Astrocyte (in vitro differentiated cells and primary cell): Measurements from ENCODE around the gene LCLAT1. TPM values are rescaled to one million over a fixed set of nuclear protein-coding genes. Genes with fewer than 3 reads are reported as not detected.

Experiments
- DNase-seq: peaks from one replicate; pipeline ENCODE4 v3.0.0-alpha.2; 2010; ENCODE audit warnings: low read depth
- FAIRE-seq: peaks from 2 replicates; lab custom pipeline; 2011; peaks lifted over from hg19 to GRCh38; lab: Jason Lieb, UNC
- H2AFZ ChIP-seq: 2 replicates; pipeline ENCODE4 v1.6.0; 2012; ENCODE audit warnings: low read depth, low read length, inconsistent platforms
- H3K27ac ChIP-seq: 2 replicates; pipeline ENCODE4 v1.5.1; 2011; ENCODE audit warnings: low read depth, low read length, inconsistent platforms
- H3K27me3 ChIP-seq: 2 replicates; pipeline ENCODE4 v1.6.0; 2011; ENCODE audit warnings: low read length, inconsistent platforms; ENCODE audit not compliant: insufficient read depth
- H3K36me3 ChIP-seq: 2 replicates; pipeline ENCODE4 v1.5.1; 2011; ENCODE audit warnings: low read length, inconsistent platforms; ENCODE audit not compliant: insufficient read depth
- H3K4me1 ChIP-seq: 2 replicates; pipeline ENCODE4 v1.5.1; 2011; ENCODE audit warnings: low read length, inconsistent platforms; ENCODE audit not compliant: insufficient read depth
- H3K4me2 ChIP-seq: 2 replicates; pipeline ENCODE4 v1.6.0; 2012; ENCODE audit warnings: low read length, inconsistent platforms
- H3K4me3 ChIP-seq: 2 replicates; pipeline ENCODE4 v1.5.1; 2011; ENCODE audit warnings: low read depth, mild to moderate bottlenecking, low read length, inconsistent platforms; ENCODE audit not compliant: insufficient read depth
- H3K79me2 ChIP-seq: 2 replicates; pipeline ENCODE4 v1.6.0; 2012; ENCODE audit warnings: mild to moderate bottlenecking, low read length, inconsistent platforms; ENCODE audit not compliant: insufficient read depth
- H3K9ac ChIP-seq: 2 replicates; pipeline ENCODE4 v1.6.0; 2012; ENCODE audit warnings: mild to moderate bottlenecking, low read length, inconsistent platforms
- H3K9me3 ChIP-seq: 2 replicates; pipeline ENCODE4 v1.5.1; 2012; ENCODE audit warnings: low read depth, mild to moderate bottlenecking, low read length, inconsistent platforms; ENCODE audit not compliant: insufficient read depth
- H4K20me1 ChIP-seq: 2 replicates; pipeline ENCODE4 v1.6.0; 2012; ENCODE audit warnings: low read length, inconsistent platforms; ENCODE audit not compliant: insufficient read depth
- H3K27ac Mint-ChIP-seq: one replicate; pipeline ENCODE4 v1.8.0; 2021; ENCODE audit warnings: mild to moderate bottlenecking, mixed read lengths; ENCODE audit not compliant: unreplicated experiment
- H3K27me3 Mint-ChIP-seq: one replicate; pipeline ENCODE4 v1.8.0; 2021; ENCODE audit warnings: low read depth, mixed read lengths; ENCODE audit not compliant: unreplicated experiment
- H3K36me3 Mint-ChIP-seq: one replicate; pipeline ENCODE4 v1.8.0; 2021; ENCODE audit warnings: low read depth, mixed read lengths; ENCODE audit not compliant: unreplicated experiment
- H3K4me1 Mint-ChIP-seq: one replicate; pipeline ENCODE4 v1.8.0; 2021; ENCODE audit warnings: low read depth, mixed read lengths; ENCODE audit not compliant: unreplicated experiment
- H3K4me3 Mint-ChIP-seq: one replicate; pipeline ENCODE4 v1.8.0; 2021; ENCODE audit warnings: mild to moderate bottlenecking, moderate library complexity, mixed read lengths; ENCODE audit not compliant: unreplicated experiment
- H3K9me3 Mint-ChIP-seq: one replicate; pipeline ENCODE4 v1.8.0; 2021; ENCODE audit warnings: mild to moderate bottlenecking, mixed read lengths; ENCODE audit not compliant: unreplicated experiment
- EZH2 ChIP-seq: IDR thresholded peaks from 2 replicates; pipeline ENCODE4 v1.6.1; 2012; ENCODE audit warnings: mild to moderate bottlenecking, low read length, inconsistent platforms; ENCODE audit not compliant: insufficient read depth
- total RNA-seq: library from RNA; stranded (reverse); gene quantifications from 2 replicates; pipeline ENCODE4 v1.2.1, GENCODE V29; 2021
- TF ChIP-seq, protein P1 (sequence below): IDR thresholded peaks from 2 replicates; pipeline ENCODE4 v1.5.1; 2011; ENCODE audit warnings: low read depth, mild to moderate bottlenecking, inconsistent platforms, low read length, moderate library complexity; ENCODE audit not compliant: insufficient read depth

LCLAT1 gene
- total RNA-seq, 1 donor from 2014 or later, result 17.5 TPM

DNA sequence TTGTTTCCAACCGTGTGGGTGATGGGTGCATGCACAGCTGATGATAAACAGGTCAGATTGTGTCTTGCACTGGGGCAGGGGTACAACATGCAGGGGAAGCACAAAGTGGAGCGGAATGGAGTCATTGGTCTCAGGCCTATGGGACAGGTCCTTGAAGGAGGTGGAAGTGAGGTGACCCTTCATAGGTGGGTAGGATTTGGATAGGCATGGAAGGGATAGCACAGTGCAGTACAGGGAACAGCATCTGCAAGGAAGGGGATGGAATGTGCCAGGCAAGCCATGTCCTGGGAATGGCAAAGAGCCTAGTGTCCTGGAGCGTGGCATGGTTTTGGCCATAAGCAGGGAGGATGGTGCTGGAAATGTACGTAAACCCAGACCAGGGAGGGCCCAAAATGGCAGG, 216.3 kb downstream of the LCLAT1 start:
- H3K4me1 Mint-ChIP-seq, result peaks cover 17% of the 10 kb centered on the region

DNA sequence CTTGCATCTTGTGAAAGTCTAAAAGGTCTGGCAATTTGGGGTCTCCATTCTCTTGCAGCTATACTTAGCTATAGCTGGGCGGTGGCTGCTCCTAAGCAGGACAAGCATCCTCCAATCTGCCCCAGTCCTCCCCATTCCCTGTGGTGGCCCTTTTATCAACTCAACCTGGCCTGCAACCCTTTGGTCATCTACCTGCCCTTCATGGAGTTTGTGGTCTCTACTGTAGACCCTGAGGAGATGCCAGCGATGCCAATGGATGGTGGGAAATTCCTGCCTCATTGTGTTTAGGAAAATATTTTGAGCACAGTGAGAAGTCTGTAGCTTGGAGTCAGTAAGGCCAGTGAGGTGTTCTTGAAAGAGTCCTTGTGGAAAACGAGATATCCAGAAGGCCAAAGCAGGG, 216.8 kb downstream of the LCLAT1 start:
- Mint-ChIP-seq H3K4me1 (peaks cover 17% of the 10 kb centered on the region), H3K36me3 (peaks cover 2% of the 10 kb centered on the region), H3K9me3 (peaks cover 11% of the 10 kb centered on the region), H3K4me3 (no peak overlapping the region), H3K27me3 (no peaks in the 10 kb centered on the region), H3K27ac (no peak overlapping the region)
- Histone ChIP-seq H3K36me3 (no peaks in the 10 kb centered on the region), H3K9ac (peak overlapping the region; percentile 77), H2AFZ (no peak overlapping the region), H3K79me2 (no peaks in the 10 kb centered on the region), H3K27ac (peak overlapping the region; percentile 99), H3K4me1 (peaks cover 45% of the 10 kb centered on the region), H3K4me2 (no peak overlapping the region), H3K4me3 (no peak overlapping the region), H4K20me1 (no peaks in the 10 kb centered on the region), H3K9me3 (no peaks in the 10 kb centered on the region), H3K27me3 (no peaks in the 10 kb centered on the region)
- TF ChIP-seq, protein P1, sequence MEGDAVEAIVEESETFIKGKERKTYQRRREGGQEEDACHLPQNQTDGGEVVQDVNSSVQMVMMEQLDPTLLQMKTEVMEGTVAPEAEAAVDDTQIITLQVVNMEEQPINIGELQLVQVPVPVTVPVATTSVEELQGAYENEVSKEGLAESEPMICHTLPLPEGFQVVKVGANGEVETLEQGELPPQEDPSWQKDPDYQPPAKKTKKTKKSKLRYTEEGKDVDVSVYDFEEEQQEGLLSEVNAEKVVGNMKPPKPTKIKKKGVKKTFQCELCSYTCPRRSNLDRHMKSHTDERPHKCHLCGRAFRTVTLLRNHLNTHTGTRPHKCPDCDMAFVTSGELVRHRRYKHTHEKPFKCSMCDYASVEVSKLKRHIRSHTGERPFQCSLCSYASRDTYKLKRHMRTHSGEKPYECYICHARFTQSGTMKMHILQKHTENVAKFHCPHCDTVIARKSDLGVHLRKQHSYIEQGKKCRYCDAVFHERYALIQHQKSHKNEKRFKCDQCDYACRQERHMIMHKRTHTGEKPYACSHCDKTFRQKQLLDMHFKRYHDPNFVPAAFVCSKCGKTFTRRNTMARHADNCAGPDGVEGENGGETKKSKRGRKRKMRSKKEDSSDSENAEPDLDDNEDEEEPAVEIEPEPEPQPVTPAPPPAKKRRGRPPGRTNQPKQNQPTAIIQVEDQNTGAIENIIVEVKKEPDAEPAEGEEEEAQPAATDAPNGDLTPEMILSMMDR, result no peak
- no peak for TF ChIP-seq EZH2
- DNase-seq (no peak), FAIRE-seq (no peak)

More for the DNA sequence above, 216.3 kb downstream of the LCLAT1 start:
- H3K27ac Mint-ChIP-seq, result no peak overlapping the region
- peaks cover 9% of the 10 kb centered on the region for H3K9me3 Mint-ChIP-seq
- H3K4me3 Mint-ChIP-seq, result no peak overlapping the region
- H4K20me1 ChIP-seq, result no peaks in the 10 kb centered on the region
- no peaks in the 10 kb centered on the region for H3K36me3 ChIP-seq
- H3K27ac ChIP-seq, result peak overlapping the region; percentile 5
- FAIRE-seq, result no peak
- peaks cover 45% of the 10 kb centered on the region for H3K4me1 ChIP-seq
- H3K36me3 Mint-ChIP-seq, result peaks cover 2% of the 10 kb centered on the region
- no peaks in the 10 kb centered on the region for H3K79me2 ChIP-seq
- H3K27me3 ChIP-seq, result no peaks in the 10 kb centered on the region
- no peaks in the 10 kb centered on the region for H3K9me3 ChIP-seq
- no peak overlapping the region for H2AFZ ChIP-seq
- no peaks in the 10 kb centered on the region for H3K27me3 Mint-ChIP-seq
- peak overlapping the region; percentile 0 for H3K4me2 ChIP-seq
- no peak for TF ChIP-seq EZH2
- TF ChIP-seq, protein P1, result no peak
- no peak overlapping the region for H3K4me3 ChIP-seq
- H3K9ac ChIP-seq, result no peak overlapping the region
- DNase-seq, result no peak

DNA sequence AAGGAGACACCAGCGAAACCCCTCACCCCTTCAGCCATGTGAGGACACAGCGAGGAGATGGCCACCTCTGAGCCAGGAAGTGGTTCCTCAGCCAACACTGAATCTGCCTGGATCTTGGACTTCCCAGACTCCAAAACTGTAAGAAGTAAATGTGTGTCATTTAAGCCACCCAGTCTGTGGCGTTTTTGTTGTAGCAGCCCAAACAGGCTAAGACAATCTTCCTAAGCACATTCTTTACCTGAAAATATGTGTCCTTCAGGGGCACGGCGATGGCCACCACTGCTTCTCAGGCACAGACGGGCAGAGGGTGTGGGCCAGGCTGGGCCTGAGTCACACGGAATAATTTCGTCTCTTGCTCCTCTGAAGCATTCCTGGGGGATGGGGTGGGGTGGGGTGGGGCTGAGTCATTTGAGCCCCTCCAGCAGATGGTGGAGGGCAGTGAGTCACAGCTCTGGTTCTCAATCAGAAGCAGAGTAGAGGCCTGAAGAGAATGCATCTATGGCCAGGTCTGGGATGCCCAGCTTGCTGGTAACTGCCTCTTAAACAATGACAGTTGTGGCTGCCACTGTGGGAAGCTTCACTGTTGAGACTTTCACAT, 217.8 kb downstream of the LCLAT1 start:
- no peaks in the 10 kb centered on the region for H3K36me3 ChIP-seq
- peaks cover 45% of the 10 kb centered on the region for H3K4me1 ChIP-seq
- Mint-ChIP-seq H3K9me3 (peaks cover 18% of the 10 kb centered on the region), H3K27me3 (no peaks in the 10 kb centered on the region), H3K36me3 (peaks cover 5% of the 10 kb centered on the region), H3K27ac (peak overlapping the region; percentile 88), H3K4me3 (no peak overlapping the region), H3K4me1 (peaks cover 17% of the 10 kb centered on the region)
- peak overlapping the region; percentile 77 for H3K9ac ChIP-seq
- H3K27me3 ChIP-seq, result no peaks in the 10 kb centered on the region
- no peaks in the 10 kb centered on the region for H3K79me2 ChIP-seq
- no peaks in the 10 kb centered on the region for H4K20me1 ChIP-seq
- peak overlapping the region; percentile 69 for H2AFZ ChIP-seq
- peak overlapping the region; percentile 14 for H3K4me3 ChIP-seq
- DNase-seq (peak; percentile 95), FAIRE-seq (peak; percentile 62)
- peak overlapping the region; percentile 58 for H3K4me2 ChIP-seq
- no peaks in the 10 kb centered on the region for H3K9me3 ChIP-seq
- TF ChIP-seq, protein P1, result no peak
- no peak for TF ChIP-seq EZH2
- peak overlapping the region; percentile 99 for H3K27ac ChIP-seq
